ENCODE data around the gene SUGP1.

The SUGP1 gene

GRCh38 chr19:19250196-19250801, 70.0 kb downstream of the SUGP1 start:
- no peak for DNase-seq (ENCODE audit: low read depth)
- no peak for TF ChIP-seq CTCF (IDR thresholded peaks at IDR 0.05; ENCODE audit: insufficient read depth, low read depth, low read length, missing control alignments)
- H3K4me3 ChIP-seq (ENCODE audit: low read depth, low read length), result no peak overlapping the region

GRCh38 chr19:19240476-19240875, 79.8 kb downstream of the SUGP1 start:
- H3K4me3 ChIP-seq (ENCODE audit: low read depth, low read length), result no peak overlapping the region
- TF ChIP-seq CTCF (IDR thresholded peaks at IDR 0.05; ENCODE audit: insufficient read depth, low read depth, low read length, missing control alignments), result no peak
- no peak for DNase-seq (ENCODE audit: low read depth)

GRCh38 chr19:19239675-19240074, 80.6 kb downstream of the SUGP1 start:
- no peak for TF ChIP-seq CTCF (IDR thresholded peaks at IDR 0.05; ENCODE audit: insufficient read depth, low read depth, low read length, missing control alignments)
- no peak for DNase-seq (ENCODE audit: low read depth)
- H3K4me3 ChIP-seq (ENCODE audit: low read depth, low read length), result no peak overlapping the region

GRCh38 chr19:19238126-19238894, 82.0 kb downstream of the SUGP1 start:
- no peak for DNase-seq (ENCODE audit: low read depth)
- TF ChIP-seq CTCF (IDR thresholded peaks at IDR 0.05; ENCODE audit: insufficient read depth, low read depth, low read length, missing control alignments), result no peak
- no peak overlapping the region for H3K4me3 ChIP-seq (ENCODE audit: low read depth, low read length)

GRCh38 chr19:19236173-19236572, 84.1 kb downstream of the SUGP1 start:
- DNase-seq (ENCODE audit: low read depth), result no peak
- H3K4me3 ChIP-seq (ENCODE audit: low read depth, low read length), result no peak overlapping the region
- TF ChIP-seq CTCF (IDR thresholded peaks at IDR 0.05; ENCODE audit: insufficient read depth, low read depth, low read length, missing control alignments), result no peak

GRCh38 chr19:19234220-19234816, 86.0 kb downstream of the SUGP1 start:
- DNase-seq (ENCODE audit: low read depth), result no peak
- no peak for TF ChIP-seq CTCF (IDR thresholded peaks at IDR 0.05; ENCODE audit: insufficient read depth, low read depth, low read length, missing control alignments)
- H3K4me3 ChIP-seq (ENCODE audit: low read depth, low read length), result no peak overlapping the region
